ENCODE measurements around the gene IP6K3. TPM values are rescaled to one million over a fixed set of nuclear protein-coding genes. Genes with fewer than 3 reads are reported as not detected.

The IP6K3 gene
- total and polyA plus RNA-seq, 11 donors = 11.7 to 72.4 (median 30.8) TPM

DNA sequence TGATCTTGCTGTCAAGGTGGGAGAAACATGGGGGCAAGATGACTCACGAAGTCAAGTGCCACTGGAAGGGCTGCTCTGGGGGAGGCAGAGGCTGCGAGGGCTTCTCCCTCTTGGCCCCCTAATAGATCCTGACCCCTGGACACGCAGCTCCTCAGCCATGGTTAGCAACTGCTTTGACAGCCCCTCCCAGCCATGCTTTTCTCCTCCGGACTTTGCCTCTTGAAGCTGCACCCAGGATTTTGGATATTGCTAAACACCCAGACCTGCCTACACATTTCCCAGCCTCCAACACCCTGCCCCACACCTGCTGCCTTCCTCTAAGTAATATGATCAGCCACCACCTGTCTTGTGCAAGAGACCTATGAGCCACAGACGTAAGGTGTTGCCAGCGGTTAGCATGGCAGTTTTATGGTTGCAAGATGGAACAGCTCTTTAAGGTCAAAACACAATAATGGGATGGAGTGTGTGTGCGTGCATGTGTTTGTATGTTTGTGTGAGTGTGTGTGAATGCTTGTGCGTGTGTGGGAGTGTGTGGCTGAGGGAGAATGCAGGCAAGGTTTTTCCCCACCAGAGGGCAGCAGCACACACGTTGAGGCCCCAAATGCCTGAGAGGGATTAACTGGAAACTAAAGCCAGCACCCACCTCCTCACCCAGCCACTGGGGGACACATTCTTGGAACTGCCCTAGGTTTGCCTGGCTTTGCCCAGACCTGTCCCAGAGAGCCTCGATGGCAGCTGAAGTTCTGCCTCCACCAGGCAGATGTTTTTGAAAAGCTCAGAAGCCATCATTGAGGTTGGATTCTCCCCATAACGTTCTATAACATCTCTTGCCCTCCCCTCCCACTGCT is 2.5 kb downstream of the IP6K3 start:
- peaks cover 0 to 7% (median 0%) of the 10 kb centered on the region in 9 donors for H3K36me3 ChIP-seq
- no peaks in the 10 kb centered on the region for H3K9me3 ChIP-seq
- peaks cover 0 to 68% (median 26%) of the 10 kb centered on the region in 12 donors for H3K4me1 ChIP-seq
- 18 to 30% (median 24%) methylated on average over 11 of the region's 11 CpGs for WGBS, 4 donors
- peak overlapping the region in 11 of 12 donors; percentile 42 to 80 (median 57) for H3K4me3 ChIP-seq
- DNase-seq (peak in 4 of 5 donors; percentile 59 to 72 (median 70)), ATAC-seq (peak in 3 of 4 donors; percentile 6 to 34 (median 20))
- intact Hi-C loops (cut with DNase I) = loop anchor here in 1 of 10 donors (1.0 to 5.0 kb wide), 3 partner anchors 18 to 157 kb away; partner anchors contain the start of gene UQCC2
- peaks cover 0 to 5% (median 0%) of the 10 kb centered on the region in 9 donors for H3K27me3 ChIP-seq
- peak; percentile 77 to 90 (median 86) for TF ChIP-seq CTCF (IDR thresholded peaks at IDR 0.05)
- TF ChIP-seq POLR2A (IDR thresholded peaks at IDR 0.05) = peak in 1 of 2 donors; percentile 18
- peak overlapping the region; percentile 74 to 99 (median 92) for H3K27ac ChIP-seq

DNA sequence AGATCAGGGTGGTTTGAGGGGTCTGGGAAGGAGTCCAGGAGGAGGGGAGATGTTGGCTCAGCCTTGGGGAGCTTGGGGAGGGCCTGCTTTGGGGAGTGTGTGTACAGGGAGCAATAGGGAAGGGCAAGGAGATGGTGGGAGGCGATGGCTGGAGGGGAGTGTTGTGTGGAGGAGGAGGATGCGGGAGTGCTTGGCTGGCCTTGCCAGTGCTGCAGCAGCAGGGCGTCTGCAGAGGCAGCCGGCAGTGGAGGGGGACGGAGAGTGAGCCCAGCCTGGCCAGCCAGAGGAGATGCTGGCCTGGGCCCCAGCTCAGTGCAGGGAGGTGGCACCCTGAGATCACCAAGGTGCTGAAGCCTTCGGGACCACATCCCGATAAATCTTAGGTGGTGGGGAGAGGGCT is 3.9 kb downstream of the IP6K3 start:
- Histone ChIP-seq H3K9me3 (no peaks in the 10 kb centered on the region), H3K4me1 (peaks cover 0 to 82% (median 37%) of the 10 kb centered on the region in 12 donors), H3K36me3 (peaks cover 0 to 7% (median 0%) of the 10 kb centered on the region in 9 donors), H3K4me3 (peak overlapping the region in 1 of 12 donors; percentile 61), H3K27me3 (peaks cover 0 to 5% (median 0%) of the 10 kb centered on the region in 9 donors), H3K27ac (peak overlapping the region in 10 of 12 donors; percentile 4 to 99 (median 90))
- ATAC-seq (peak in 1 of 4 donors; percentile 7), DNase-seq (peak in 1 of 5 donors; percentile 53)
- intact Hi-C loops (cut with DNase I) = loop anchor here in 1 of 10 donors (5.0 kb wide), 1 partner anchor 156 kb away; no protein-coding TSS in a partner anchor
- no peak for TF ChIP-seq CTCF (IDR thresholded peaks at IDR 0.05)
- no peak for TF ChIP-seq POLR2A (IDR thresholded peaks at IDR 0.05)
- WGBS, 4 donors = 27 to 34% (median 34%) methylated on average over 7 of the region's 7 CpGs

GRCh38 chr6:33742092-33742491 is 4.6 kb downstream of the IP6K3 start:
- Histone ChIP-seq H3K9me3 (no peaks in the 10 kb centered on the region), H3K4me1 (peaks cover 0 to 83% (median 39%) of the 10 kb centered on the region in 12 donors), H3K27me3 (peaks cover 0 to 5% (median 0%) of the 10 kb centered on the region in 9 donors), H3K4me3 (no peak overlapping the region), H3K27ac (peak overlapping the region in 5 of 12 donors; percentile 1 to 99 (median 94)), H3K36me3 (peaks cover 0 to 7% (median 0%) of the 10 kb centered on the region in 9 donors)
- ATAC-seq (no peak), DNase-seq (no peak)
- intact Hi-C loops (cut with DNase I) = loop anchor here in 1 of 10 donors (5.0 kb wide), 1 partner anchor 155 kb away; no protein-coding TSS in a partner anchor
- WGBS, 4 donors = 24 to 42% (median 37%) methylated on average over 9 of the region's 9 CpGs
- TF ChIP-seq CTCF (IDR thresholded peaks at IDR 0.05) (no peak), POLR2A (IDR thresholded peaks at IDR 0.05) (no peak)

DNA sequence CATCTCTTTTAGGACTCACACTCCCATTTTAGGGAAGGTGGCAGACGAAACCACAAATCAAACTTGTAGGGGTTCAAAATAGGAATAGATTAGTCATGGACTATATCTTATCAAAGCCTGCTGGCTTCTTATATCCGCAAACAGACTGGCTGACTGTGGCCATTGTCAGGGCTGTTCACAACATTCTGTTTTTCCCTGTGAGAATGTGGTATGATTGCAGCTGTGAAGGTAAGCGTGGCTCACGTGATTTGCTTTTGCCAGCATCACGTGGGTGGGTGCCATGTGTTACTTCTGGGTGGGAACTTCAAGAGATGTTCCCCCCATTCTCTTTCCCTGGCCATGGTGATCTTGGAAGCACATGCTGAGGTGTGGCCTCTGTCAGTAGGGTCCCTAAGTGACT is 5.9 kb downstream of the IP6K3 start:
- intact Hi-C loops (cut with DNase I) = loop anchor here in 1 of 10 donors (5.0 kb wide), 1 partner anchor 153 kb away; no protein-coding TSS in a partner anchor
- peaks cover 0 to 94% (median 44%) of the 10 kb centered on the region in 12 donors for H3K4me1 ChIP-seq
- H3K4me3 ChIP-seq = no peak overlapping the region
- ATAC-seq (no peak), DNase-seq (no peak)
- WGBS, 4 donors = 33 to 50% (median 45%) methylated on average over 5 of the region's 5 CpGs
- no peak for TF ChIP-seq POLR2A (IDR thresholded peaks at IDR 0.05)
- no peak for TF ChIP-seq CTCF (IDR thresholded peaks at IDR 0.05)
- H3K27me3 ChIP-seq = peaks cover 0 to 5% (median 0%) of the 10 kb centered on the region in 9 donors
- peak overlapping the region; percentile 29 to 98 (median 80) for H3K27ac ChIP-seq
- H3K9me3 ChIP-seq = no peaks in the 10 kb centered on the region
- peaks cover 0 to 8% (median 0%) of the 10 kb centered on the region in 9 donors for H3K36me3 ChIP-seq

All from heart left ventricle (tissue), 16 donors.